ENCODE measurements around the gene UBE3D. TPM values are rescaled to one million over a fixed set of nuclear protein-coding genes. Genes with fewer than 3 reads are reported as not detected.

The UBE3D gene
- total RNA-seq, 1 experiment from 2014 or later: 10.7 TPM

GRCh38 chr6:82976179-82976578 lies 89.5 kb downstream of the UBE3D start:
- Histone ChIP-seq H3K23me2 (ENCODE audit: insufficient read length, low read depth, low read length, poor library complexity, severe bottlenecking) (no peaks in the 10 kb centered on the region), H3K23ac (ENCODE audit: insufficient read length, low read depth, low read length) (no peak overlapping the region), H2AFZ (ENCODE audit: low read length) (no peak overlapping the region), H3K27me3 (ENCODE audit: insufficient read depth, low read length) (no peaks in the 10 kb centered on the region), H3T11ph (ENCODE audit: low read length) (no peak overlapping the region), H4K91ac (ENCODE audit: insufficient read length, low read depth, low read length) (no peak overlapping the region), H2BK5ac (ENCODE audit: insufficient read length, low read length) (no peak overlapping the region), H3K79me2 (ENCODE audit: insufficient read depth, low read length) (no peaks in the 10 kb centered on the region), H3K56ac (ENCODE audit: insufficient read length, low read depth, low read length) (no peak overlapping the region), H3K14ac (ENCODE audit: insufficient read depth, low read length) (no peak overlapping the region), H2BK120ac (ENCODE audit: low read depth, low read length, poor library complexity, severe bottlenecking) (no peak overlapping the region), H2BK20ac (ENCODE audit: low read depth, low read length, poor library complexity, severe bottlenecking) (no peak overlapping the region), H2BK15ac (ENCODE audit: low read depth, low read length) (no peak overlapping the region), H3K9me3 (ENCODE audit: control insufficient read depth, low read depth, low read length) (no peaks in the 10 kb centered on the region), H4K8ac (replicated peaks; ENCODE audit: insufficient read length, low read depth, low read length) (no peak overlapping the region), H3K4me1 (ENCODE audit: insufficient read depth, low read length) (no peaks in the 10 kb centered on the region), H4K20me1 (ENCODE audit: control insufficient read depth, insufficient read depth, insufficient read length) (no peaks in the 10 kb centered on the region), H4K5ac (ENCODE audit: insufficient read length, low read depth, low read length) (no peak overlapping the region), H3K4ac (ENCODE audit: low read depth, low read length) (no peak overlapping the region), H3K79me1 (ENCODE audit: insufficient read depth, low read depth, low read length, poor library complexity, severe bottlenecking) (no peaks in the 10 kb centered on the region), H3K9ac (ENCODE audit: extremely low read depth, insufficient read length, low read length) (no peak overlapping the region), H2BK12ac (ENCODE audit: insufficient read length, low read depth, low read length) (no peak overlapping the region), H3K27ac (ENCODE audit: insufficient read length, low read depth, low read length) (no peak overlapping the region), H3K18ac (ENCODE audit: insufficient read length, low read depth, low read length) (no peak overlapping the region), H2AK5ac (ENCODE audit: insufficient read length, low read length) (no peak overlapping the region), H3K4me2 (ENCODE audit: insufficient read depth, insufficient read length, low read length) (no peak overlapping the region)
- Mint-ChIP-seq H3K4me1 (peaks cover 0 to 2% of the 10 kb centered on the region in 2 experiments; a peak in 1 of 4 replicates), H3K9me3 (no peaks in the 10 kb centered on the region), H3K27me3 (ENCODE audit: low read depth) (no peaks in the 10 kb centered on the region), H3K36me3 (ENCODE audit: insufficient read depth in 1 of 3, low read depth in 3 of 3) (no peaks in the 10 kb centered on the region), H3K27ac (no peak overlapping the region; a peak in 1 of 7 replicates), H3K4me3 (no peak overlapping the region)
- DNase-seq: no peak
- TF ChIP-seq CTCF (conservative IDR thresholded peaks at IDR 0.05): no peak
- WGBS (ENCODE audit: extremely low coverage, insufficient read length, low lambda C conversion rate): no CpG with 5 or more reads among the region's 1 CpG

Measured in H9 (cell line).